Muscle of back (tissue), 11 donors: ENCODE results near the gene DPH3. TPM values are rescaled to one million over a fixed set of nuclear protein-coding genes. Genes with fewer than 3 reads are reported as not detected.

Experiments
- DNase-seq, 3 donors: peaks; one replicate each; pipeline versions ENCODE4 v3.0.0 to v3.0.0-alpha.2; 2013
- polyA plus RNA-seq, 10 donors: library from polyadenylated mRNA; unstranded; fragments of 120-200 nt; gene quantifications; one replicate each; pipeline ENCODE4 v1.2.1, GENCODE V29; 2013; ENCODE audit not compliant: insufficient read length in 10 of 10

The DPH3 gene
- polyA plus RNA-seq, 10 donors: 22.1 to 30.1 (median 27.0) TPM

- peak in 1 of 3 donors; percentile 25 for DNase-seq
Measured at GRCh38 chr3:16239086-16239770, 25.5 kb downstream of the DPH3 start.

GRCh38 chr3:16236856-16237393 lies 27.8 kb downstream of the DPH3 start:
- DNase-seq: no peak

GRCh38 chr3:16236030-16236639 lies 28.6 kb downstream of the DPH3 start:
- DNase-seq: no peak

GRCh38 chr3:16234281-16234680 lies 30.5 kb downstream of the DPH3 start:
- no peak for DNase-seq

- no peak for DNase-seq
Measured at GRCh38 chr3:16233806-16234205, 30.9 kb downstream of the DPH3 start.

GRCh38 chr3:16231983-16232382 lies 32.8 kb downstream of the DPH3 start:
- DNase-seq: no peak

GRCh38 chr3:16229681-16230080 lies 35.1 kb downstream of the DPH3 start:
- no peak for DNase-seq

GRCh38 chr3:16227566-16227965 lies 37.2 kb downstream of the DPH3 start:
- DNase-seq: no peak

- DNase-seq: no peak
Measured at GRCh38 chr3:16224325-16224724, 40.4 kb downstream of the DPH3 start.

GRCh38 chr3:16222547-16222946 lies 42.2 kb downstream of the DPH3 start:
- DNase-seq: no peak

GRCh38 chr3:16221990-16222389 lies 42.8 kb downstream of the DPH3 start:
- DNase-seq: no peak

GRCh38 chr3:16219777-16220176 lies 45.0 kb downstream of the DPH3 start:
- no peak for DNase-seq

- DNase-seq: no peak
Measured at GRCh38 chr3:16216373-16216935, 48.3 kb downstream of the DPH3 start.

- no peak for DNase-seq
Measured at GRCh38 chr3:16214366-16214765, 50.4 kb downstream of the DPH3 start.

- DNase-seq: no peak
Measured at GRCh38 chr3:16211176-16211904, 53.4 kb downstream of the DPH3 start.

Other genes starting within 250 kb of the DPH3 start
- 1 to 10 TPM in 8 of 10 donors, under 1 TPM in 2; 0.71 to 2.3 (median 1.3) TPM for gene GALNT15, start 90.3 kb downstream of the DPH3 start, polyA plus RNA-seq
- gene OXNAD1, start 269 bp upstream of the DPH3 start, polyA plus RNA-seq: 10 to 100 TPM in 4 of 10 donors, 1 to 10 TPM in 6; 6.2 to 11.5 (median 9.5) TPM
- 10 to 100 TPM; 11.3 to 19.7 (median 16.1) TPM for gene RFTN1, start 248.8 kb upstream of the DPH3 start, polyA plus RNA-seq